Measurements from ENCODE around the gene EFCAB6. TPM values are rescaled to one million over a fixed set of nuclear protein-coding genes. Genes with fewer than 3 reads are reported as not detected.

The EFCAB6 gene
- total and polyA plus RNA-seq, 9 of the 15 experiments (the other 6 are each of a cell fraction or from before 2014, with no cell fraction given): 0.06 TPM; not detected in 8

- WGBS (ENCODE audit: insufficient coverage, low coverage, missing lambda C conversion rate): 0% methylated on average over 4 of the region's 4 CpGs
- no peak overlapping the region for H3K4me3 ChIP-seq
- BruUV-seq (replicated peaks): no TSS peak
Observed at GRCh38 chr22:43777286-43777685, 34.8 kb downstream of the EFCAB6 start.

More at GRCh38 chr22:43777286-43777685, 34.8 kb downstream of the EFCAB6 start:
- Histone ChIP-seq H3K36me3 (ENCODE audit: control insufficient read depth, insufficient read depth, low read length) (no peaks in the 10 kb centered on the region), H3K9me1 (ENCODE audit: control insufficient read depth, insufficient read depth, low read length) (no peaks in the 10 kb centered on the region), H2AFZ (ENCODE audit: low read depth, low read length) (no peak overlapping the region), H3K79me2 (ENCODE audit: control insufficient read depth, insufficient read depth, low read length) (no peaks in the 10 kb centered on the region), H4K20me1 (replicated peaks; ENCODE audit: control insufficient read depth, insufficient read depth, low read length) (no peaks in the 10 kb centered on the region), H3K4me2 (ENCODE audit: insufficient read depth, low read length) (no peak overlapping the region), H3K9me3 (replicated peaks; ENCODE audit: control insufficient read depth, insufficient read depth, low read depth, low read length) (no peaks in the 10 kb centered on the region), H3K27me3 (ENCODE audit: control insufficient read depth in 2 of 2, insufficient read depth in 2 of 2, low read length in 2 of 2) (peaks cover 0 to 15% of the 10 kb centered on the region in 2 experiments; a peak in 3 of 5 replicates), H3K9ac (ENCODE audit: insufficient read depth in 1 of 2, low read depth in 2 of 2, low read length in 2 of 2) (no peak overlapping the region), H3K4me1 (replicated peaks in 1 of 2; ENCODE audit: control insufficient read depth in 2 of 2, insufficient read depth in 2 of 2, low read length in 2 of 2) (no peaks in the 10 kb centered on the region), H3K27ac (ENCODE audit: extremely low read depth, low read depth, low read length) (no peak overlapping the region)
- ChIA-PET CTCF (ENCODE audit: low intra/inter-chr PET ratio) (no interaction called here), POLR2A (no interaction called here)
- ATAC-seq (no peak), FAIRE-seq (no peak), DNase-seq (ENCODE audit: extremely low read depth in 1 of 4, low spot score in 3 of 4) (peak in 1 of 4 experiments; percentile 1)
- intact Hi-C loops (cut with micrococcal nuclease) (no loop called here), in situ Hi-C loops (cut with MboI) (no loop called here)
- no peak for TF ChIP-seq MAFK (IDR thresholded peaks at IDR 0.05; ENCODE audit: low read length)
- TF ChIP-seq FUS (optimal IDR thresholded peaks at IDR 0.05; ENCODE audit: low read depth, low read length): no peak
- TF ChIP-seq, protein P1, sequence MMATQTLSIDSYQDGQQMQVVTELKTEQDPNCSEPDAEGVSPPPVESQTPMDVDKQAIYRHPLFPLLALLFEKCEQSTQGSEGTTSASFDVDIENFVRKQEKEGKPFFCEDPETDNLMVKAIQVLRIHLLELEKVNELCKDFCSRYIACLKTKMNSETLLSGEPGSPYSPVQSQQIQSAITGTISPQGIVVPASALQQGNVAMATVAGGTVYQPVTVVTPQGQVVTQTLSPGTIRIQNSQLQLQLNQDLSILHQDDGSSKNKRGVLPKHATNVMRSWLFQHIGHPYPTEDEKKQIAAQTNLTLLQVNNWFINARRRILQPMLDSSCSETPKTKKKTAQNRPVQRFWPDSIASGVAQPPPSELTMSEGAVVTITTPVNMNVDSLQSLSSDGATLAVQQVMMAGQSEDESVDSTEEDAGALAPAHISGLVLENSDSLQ (IDR thresholded peaks at IDR 0.05): peak; percentile 69
- TF ChIP-seq ATF4 (CRISPR knock-in tag; IDR thresholded peaks at IDR 0.05): no peak
- no peak for TF ChIP-seq TFE3 (CRISPR knock-in tag; IDR thresholded peaks at IDR 0.05)

All from K562 (cell line).